SIG-M5 (cell line): Measurements from ENCODE around the gene PCDHGA7.
"Not testable (repeated sequence)": the region's sequence is repeated elsewhere in the genome, so short reads cannot be mapped to it uniquely, and the experiment has no call there.

Experiments used
- DNase-seq: peaks from one replicate; lab custom pipeline; 2025; lab: John Stamatoyannopoulos, UW

PCDHGA7 gene

DNA sequence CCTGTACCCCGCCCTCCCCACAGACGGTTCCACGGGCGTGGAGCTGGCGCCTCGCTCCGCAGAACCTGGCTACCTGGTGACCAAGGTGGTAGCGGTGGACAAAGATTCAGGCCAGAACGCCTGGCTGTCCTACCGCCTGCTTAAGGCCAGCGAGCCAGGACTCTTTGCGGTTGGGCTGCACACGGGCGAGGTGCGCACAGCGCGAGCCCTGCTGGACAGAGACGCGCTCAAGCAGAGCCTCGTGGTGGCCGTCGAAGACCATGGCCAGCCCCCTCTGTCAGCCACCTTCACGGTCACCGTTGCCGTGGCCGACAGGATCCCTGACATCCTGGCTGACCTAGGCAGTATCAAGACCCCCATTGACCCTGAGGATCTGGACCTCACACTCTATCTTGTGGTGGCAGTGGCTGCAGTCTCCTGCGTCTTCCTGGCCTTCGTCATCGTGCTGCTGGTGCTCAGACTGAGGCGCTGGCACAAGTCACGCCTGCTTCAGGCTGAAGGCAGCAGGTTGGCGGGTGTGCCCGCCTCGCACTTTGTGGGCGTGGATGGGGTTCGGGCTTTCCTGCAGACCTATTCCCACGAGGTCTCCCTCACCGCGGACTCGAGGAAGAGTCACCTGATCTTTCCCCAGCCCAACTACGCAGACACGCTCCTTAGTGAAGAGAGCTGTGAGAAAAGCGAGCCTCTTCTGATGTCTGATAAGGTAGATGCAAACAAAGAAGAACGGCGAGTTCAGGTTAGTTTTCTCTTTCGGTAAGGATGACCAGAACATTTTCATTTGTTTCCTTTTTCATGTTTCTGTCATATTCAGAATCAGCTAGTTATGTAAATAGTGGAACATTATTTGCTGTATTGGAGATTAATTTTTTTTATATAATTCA, 16.3 kb upstream of the PCDHGA7 start:
- DNase-seq, result no peak

DNA sequence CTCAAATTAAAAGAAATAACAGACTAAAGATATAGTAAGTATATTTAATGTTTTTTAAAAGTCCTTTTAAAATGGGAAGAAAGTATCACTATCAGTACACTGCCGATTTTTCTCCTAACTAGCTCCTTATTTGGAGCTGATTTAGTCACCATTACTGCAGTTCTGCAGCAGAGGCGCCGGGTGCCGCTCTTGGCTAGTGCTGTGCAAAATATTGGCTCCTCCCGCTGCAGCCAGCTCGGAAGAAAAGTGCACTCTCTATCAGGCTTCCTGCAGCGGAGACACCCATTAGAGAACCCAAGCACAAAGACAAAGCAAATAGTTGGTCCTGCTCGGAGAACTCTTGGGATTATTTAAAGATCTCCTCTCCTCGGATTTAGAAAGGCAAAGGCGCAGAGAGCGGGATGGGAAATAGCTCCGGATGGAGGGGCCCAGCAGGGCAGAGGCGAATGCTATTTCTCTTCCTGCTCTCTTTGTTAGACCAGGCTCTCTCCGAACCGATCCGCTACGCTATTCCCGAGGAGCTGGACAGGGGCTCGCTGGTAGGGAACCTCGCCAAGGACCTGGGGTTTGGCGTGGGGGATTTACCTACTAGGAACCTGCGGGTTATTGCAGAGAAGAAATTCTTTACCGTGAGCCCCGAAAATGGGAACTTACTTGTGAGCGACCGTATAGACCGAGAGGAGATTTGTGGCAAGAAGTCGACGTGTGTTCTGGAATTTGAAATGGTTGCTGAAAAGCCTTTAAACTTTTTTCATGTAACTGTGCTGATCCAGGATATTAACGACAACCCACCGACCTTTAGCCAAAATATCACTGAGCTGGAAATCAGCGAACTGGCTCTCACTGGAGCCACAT, 12.3 kb upstream of the PCDHGA7 start, which contains the start of gene PCDHGB3:
Gene PCDHGB3, plus strand, starts transcription at position 249 of the 855 bp plus-strand sequence. Its CDS starts 153 bp downstream, at position 402.
- DNase-seq, result no peak

DNA sequence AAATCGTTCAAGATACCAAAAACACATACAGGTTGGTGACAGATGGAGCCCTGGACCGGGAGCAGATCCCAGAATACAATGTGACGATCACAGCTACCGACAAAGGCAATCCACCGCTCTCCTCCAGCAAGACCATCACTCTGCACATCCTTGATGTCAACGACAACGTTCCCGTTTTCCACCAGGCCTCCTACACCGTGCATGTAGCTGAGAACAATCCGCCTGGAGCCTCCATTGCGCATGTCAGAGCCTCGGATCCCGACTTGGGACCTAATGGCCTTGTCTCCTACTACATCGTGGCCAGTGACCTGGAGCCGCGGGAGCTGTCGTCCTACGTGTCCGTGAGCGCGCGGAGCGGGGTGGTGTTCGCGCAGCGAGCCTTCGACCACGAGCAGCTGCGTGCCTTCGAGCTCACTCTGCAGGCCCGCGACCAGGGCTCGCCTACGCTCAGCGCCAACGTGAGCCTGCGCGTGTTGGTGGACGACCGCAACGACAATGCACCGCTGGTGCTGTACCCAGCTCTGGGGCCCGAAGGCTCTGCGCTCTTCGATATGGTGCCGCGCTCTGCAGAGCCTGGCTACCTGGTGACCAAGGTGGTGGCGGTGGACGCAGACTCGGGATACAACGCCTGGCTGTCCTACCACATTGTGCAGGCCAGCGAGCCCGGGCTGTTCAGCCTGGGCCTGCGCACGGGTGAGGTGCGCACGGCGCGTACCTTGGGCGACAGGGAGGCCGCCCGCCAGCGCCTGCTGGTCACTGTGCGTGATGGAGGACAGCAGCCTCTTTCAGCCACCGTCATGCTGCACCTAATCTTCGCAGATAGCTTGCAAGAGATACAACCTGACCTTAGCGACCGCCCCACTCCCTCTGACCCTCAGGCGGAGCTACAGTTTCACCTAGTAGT, 10.7 kb upstream of the PCDHGA7 start:
- DNase-seq, result no peak

DNA sequence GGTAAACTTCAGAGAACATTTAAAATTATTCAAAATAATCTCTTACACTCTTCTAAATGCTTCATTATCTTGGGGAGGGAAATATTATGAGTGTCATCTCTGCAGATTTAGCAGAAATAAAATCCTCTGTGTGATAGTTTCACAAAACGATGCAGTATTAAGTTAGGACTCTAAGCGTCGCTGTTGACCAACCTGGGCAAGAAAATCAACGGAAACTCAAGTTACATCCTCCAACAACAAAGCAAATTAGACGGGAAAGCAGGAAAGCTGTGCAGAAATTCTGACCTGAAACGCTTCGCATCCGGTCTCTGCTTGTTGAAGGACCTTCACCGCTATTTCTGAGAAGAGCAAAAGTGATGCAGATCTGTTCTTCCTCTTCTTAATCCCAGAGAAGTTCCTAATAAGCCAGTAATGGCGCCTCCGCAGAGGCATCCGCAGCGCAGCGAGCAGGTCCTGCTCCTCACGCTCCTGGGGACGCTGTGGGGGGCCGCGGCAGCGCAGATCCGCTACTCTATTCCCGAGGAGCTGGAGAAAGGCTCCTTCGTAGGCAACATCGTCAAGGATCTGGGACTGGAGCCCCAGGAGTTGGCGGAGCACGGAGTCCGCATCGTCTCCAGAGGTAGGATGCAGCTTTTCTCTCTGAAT, 8.7 kb upstream of the PCDHGA7 start, which contains the start of gene PCDHGA6:
Gene PCDHGA6, plus strand, starts transcription at position 219 of the 645 bp plus-strand sequence. Its CDS starts 193 bp downstream, at position 412.
- no peak for DNase-seq

DNA sequence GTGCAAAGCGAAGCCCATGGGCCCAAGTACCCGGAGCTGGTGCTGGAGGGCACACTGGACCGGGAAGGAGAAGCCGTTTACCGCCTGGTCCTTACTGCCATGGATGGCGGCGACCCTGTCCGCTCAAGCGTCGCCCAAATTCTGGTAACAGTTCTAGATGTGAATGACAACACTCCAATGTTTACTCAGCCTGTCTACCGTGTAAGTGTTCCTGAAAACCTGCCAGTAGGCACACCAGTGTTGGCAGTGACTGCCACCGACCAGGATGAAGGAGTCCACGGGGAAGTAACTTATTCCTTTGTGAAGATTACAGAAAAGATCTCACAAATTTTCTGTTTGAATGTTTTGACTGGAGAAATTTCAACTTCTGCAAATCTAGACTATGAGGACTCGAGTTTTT, 7.9 kb upstream of the PCDHGA7 start:
- DNase-seq, result no peak

DNA sequence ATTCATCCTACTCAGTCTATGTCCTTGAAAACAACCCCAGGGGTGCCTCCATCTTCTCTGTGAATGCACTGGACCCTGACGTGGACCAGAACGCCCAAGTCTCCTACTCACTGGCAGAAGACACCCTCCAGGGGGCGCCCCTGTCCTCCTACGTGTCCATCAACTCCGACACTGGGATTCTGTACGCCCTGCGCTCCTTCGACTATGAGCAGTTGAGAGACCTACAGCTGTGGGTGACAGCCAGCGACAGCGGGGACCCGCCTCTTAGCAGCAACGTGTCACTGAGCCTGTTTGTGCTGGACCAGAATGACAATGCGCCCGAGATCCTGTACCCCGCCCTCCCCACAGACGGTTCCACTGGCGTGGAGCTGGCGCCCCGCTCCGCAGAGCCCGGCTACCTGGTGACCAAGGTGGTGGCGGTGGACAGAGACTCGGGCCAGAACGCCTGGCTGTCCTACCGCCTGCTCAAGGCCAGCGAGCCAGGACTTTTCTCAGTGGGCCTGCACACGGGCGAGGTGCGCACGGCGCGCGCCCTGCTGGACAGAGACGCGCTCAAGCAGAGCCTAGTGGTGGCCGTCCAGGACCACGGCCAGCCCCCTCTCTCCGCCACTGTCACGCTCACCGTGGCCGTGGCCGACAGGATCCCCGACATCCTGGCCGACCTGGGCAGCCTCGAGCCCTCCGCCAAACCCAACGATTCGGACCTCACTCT, 6.9 kb upstream of the PCDHGA7 start:
- DNase-seq, result not testable (repeated sequence)

DNA sequence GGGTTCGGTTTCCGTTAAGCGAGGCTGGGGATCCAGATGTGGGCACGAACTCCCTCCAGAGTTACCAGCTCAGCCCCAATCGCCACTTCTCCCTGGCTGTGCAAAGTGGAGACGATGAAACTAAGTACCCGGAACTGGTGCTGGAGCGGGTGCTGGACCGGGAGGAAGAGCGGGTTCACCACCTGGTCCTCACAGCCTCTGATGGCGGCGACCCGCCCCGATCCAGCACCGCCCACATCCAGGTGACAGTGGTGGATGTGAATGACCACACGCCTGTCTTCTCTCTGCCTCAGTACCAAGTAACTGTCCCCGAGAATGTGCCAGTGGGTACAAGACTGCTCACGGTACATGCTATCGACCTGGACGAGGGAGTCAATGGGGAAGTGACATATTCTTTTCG, 803 bp downstream of the PCDHGA7 start:
- no peak for DNase-seq

DNA sequence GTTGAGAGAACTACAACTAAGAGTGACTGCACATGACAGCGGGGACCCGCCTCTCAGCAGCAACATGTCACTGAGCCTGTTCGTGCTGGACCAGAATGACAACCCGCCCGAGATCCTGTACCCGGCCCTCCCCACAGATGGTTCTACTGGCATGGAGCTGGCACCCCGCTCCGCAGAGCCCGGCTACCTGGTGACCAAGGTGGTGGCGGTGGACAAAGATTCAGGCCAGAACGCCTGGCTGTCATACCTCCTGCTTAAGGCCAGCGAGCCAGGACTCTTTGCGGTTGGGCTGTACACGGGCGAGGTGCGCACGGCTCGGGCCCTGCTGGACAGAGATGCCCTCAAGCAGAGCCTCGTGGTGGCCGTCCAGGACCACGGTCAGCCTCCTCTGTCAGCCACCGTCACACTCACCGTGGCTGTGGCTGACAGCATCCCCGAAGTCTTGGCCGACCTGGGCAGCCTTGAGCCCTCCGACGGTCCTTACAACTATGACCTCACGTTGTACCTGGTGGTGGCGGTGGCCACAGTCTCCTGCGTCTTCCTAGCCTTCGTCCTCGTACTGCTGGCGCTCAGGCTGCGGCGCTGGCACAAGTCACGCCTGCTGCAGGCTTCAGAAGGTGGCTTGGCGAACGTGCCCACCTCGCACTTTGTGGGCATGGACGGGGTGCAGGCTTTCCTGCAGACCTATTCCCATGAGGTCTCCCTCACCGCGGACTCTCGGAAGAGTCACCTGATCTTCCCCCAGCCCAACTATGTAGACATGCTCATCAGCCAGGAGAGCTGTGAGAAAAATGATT, 2.1 kb downstream of the PCDHGA7 start:
- DNase-seq, result no peak

DNA sequence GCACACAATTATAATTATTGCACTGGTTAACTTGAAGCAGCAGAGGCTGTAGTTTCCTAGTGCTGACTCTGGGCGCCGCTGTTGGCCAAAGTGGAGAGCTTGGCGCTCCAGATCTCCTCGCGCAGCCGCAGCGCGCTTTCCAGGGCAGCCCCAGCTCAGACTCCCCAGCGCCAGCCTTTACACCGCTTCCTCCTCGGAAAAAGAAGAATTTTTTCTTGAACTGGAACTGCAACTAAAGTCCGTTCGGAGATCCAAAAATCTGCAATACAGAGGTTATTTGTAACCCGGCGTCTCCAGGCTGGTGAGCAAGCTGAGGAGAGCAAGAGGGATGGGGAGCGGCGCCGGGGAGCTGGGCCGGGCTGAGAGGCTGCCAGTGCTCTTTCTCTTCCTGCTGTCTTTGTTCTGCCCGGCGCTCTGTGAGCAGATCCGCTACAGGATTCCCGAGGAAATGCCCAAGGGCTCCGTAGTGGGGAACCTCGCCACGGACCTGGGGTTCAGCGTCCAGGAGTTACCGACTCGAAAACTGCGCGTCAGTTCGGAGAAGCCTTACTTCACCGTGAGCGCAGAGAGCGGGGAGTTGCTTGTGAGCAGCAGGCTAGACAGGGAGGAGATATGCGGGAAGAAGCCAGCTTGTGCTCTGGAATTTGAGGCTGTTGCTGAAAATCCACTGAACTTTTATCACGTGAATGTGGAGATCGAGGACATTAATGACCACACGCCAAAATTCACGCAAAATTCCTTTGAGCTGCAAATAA, 5.2 kb downstream of the PCDHGA7 start, which contains the start of gene PCDHGB4:
Gene PCDHGB4, plus strand, starts transcription at position 142 of the 755 bp plus-strand sequence. Its CDS starts 187 bp downstream, at position 329.
- DNase-seq, result not testable (repeated sequence)

DNA sequence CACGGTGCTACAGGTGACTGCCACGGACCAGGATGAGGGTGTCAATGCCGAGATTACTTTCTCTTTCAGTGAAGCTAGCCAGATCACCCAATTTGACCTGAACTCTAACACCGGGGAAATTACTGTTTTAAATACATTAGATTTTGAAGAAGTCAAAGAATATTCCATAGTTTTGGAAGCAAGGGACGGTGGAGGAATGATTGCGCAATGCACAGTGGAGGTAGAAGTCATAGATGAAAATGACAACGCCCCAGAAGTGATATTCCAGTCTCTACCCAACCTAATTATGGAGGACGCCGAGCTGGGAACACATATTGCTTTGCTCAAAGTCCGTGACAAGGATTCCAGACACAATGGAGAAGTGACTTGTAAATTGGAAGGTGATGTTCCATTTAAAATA, 6.1 kb downstream of the PCDHGA7 start:
- no peak for DNase-seq

DNA sequence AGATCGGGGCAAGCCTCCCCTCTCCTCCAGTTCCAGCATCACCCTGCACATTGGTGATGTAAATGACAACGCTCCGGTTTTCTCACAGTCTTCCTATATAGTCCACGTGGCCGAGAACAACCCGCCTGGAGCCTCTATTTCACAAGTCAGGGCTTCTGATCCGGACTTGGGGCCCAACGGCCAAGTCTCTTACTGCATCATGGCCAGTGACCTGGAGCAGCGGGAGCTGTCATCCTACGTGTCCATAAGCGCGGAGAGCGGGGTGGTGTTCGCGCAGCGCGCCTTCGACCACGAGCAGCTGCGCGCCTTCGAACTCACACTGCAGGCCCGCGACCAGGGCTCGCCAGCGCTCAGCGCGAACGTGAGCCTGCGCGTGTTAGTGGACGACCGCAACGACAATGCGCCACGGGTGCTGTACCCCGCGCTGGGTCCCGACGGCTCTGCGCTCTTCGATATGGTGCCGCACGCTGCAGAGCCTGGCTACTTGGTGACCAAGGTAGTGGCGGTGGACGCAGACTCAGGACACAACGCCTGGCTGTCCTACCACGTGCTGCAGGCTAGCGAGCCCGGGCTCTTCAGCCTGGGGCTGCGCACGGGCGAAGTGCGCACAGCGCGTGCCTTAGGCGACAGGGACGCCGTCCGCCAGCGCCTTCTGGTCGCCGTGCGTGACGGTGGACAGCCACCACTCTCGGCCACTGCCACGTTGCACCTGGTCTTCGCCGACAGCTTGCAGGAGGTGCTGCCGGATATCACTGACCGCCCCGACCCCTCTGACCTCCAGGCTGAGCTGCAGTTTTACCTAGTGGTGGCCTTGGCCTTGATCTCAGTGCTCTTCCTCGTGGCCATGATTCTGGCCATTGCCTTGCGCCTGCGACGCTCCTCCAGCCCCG, 6.9 kb downstream of the PCDHGA7 start:
- no peak for DNase-seq

DNA sequence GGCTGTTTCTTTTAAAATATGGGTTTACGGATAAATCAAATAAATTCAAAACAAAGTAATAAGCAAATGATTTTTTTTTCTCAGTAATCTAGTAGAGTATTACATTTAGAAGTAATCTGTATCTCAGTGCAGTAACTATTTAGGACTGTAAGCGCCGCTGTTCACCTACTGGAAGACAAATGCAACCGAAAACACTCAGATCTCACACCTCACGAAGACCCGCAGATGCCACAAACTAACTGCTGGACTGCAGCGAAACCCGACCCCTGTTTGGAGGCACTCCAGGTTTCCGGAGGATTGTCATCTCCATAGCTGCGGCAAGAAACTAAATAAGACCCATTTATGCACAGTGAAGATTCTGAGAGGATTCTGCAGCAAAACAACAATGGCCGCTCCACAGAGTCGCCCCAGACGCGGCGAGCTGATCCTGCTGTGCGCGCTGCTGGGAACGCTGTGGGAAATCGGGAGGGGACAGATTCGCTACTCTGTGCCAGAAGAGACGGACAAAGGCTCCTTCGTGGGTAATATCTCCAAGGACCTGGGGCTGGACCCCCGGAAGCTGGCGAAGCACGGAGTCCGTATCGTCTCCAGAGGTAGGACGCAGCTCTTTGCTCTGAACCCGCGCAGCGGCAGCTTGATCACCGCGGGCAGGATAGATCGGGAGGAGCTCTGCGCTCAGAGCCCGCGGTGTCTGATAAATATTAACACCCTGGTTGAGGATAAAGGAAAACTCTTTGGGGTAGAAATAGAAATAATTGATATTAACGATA, 10.1 kb downstream of the PCDHGA7 start, which contains the start of gene PCDHGA8:
Gene PCDHGA8, plus strand, starts transcription at position 205 of the 770 bp plus-strand sequence. Its CDS starts 181 bp downstream, at position 386.
- DNase-seq, result no peak

DNA sequence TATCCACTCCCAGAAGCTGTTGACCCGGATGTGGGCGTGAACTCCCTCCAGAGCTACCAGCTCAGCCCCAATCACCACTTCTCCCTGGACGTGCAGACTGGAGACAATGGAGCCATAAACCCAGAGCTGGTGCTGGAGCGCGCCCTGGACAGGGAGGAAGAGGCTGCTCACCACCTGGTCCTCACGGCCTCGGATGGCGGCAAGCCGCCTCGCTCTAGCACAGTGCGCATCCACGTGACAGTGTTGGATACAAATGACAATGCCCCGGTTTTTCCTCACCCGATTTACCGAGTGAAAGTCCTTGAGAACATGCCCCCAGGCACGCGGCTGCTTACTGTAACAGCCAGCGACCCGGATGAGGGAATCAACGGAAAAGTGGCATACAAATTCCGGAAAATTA, 10.7 kb downstream of the PCDHGA7 start:
- DNase-seq, result no peak

DNA sequence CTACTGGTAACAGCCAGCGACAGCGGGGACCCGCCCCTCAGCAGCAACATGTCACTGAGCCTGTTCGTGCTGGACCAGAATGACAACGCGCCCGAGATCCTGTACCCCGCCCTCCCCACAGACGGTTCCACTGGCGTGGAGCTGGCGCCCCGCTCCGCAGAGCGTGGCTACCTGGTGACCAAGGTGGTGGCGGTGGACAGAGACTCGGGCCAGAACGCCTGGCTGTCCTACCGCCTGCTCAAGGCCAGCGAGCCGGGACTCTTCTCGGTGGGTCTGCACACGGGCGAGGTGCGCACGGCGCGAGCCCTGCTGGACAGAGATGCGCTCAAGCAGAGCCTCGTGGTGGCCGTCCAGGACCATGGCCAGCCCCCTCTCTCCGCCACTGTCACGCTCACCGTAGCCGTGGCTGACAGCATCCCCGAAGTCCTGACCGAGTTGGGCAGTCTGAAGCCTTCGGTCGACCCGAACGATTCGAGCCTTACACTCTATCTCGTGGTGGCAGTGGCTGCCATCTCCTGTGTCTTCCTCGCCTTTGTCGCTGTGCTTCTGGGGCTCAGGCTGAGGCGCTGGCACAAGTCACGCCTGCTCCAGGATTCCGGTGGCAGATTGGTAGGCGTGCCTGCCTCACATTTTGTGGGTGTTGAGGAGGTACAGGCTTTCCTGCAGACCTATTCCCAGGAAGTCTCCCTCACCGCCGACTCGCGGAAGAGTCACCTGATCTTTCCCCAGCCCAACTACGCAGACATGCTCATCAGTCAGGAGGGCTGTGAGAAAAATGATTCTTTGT, 12.1 kb downstream of the PCDHGA7 start:
- not testable (repeated sequence) for DNase-seq

DNA sequence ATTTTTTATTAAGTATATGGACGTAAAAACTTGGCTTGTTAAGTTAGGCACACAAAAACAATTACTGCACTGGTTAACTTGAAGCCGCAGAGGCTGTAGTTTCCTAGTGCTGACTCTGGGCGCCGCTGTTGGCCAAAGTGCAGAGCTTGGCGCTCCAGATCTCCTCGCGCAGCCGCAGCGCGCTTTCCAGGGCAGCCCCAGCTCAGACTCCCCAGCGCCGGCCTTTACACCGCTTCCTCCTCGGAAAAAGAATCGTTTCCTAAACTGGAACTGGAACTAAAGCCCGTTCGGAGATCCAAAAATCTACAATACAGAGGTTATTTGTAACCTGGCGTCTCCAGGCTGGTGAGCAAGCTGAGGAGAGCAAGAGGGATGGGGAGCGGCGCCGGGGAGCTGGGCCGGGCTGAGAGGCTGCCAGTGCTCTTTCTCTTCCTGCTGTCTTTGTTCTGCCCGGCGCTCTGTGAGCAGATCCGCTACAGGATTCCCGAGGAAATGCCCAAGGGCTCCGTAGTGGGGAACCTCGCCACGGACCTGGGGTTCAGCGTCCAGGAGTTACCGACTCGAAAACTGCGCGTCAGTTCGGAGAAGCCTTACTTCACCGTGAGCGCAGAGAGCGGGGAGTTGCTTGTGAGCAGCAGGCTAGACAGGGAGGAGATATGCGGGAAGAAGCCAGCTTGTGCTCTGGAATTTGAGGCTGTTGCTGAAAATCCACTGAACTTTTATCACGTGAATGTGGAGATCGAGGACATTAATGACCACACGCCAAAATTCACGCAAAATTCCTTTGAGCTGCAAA, 15.4 kb downstream of the PCDHGA7 start, which contains the start of gene PCDHGB5:
Gene PCDHGB5, plus strand, starts transcription at position 192 of the 796 bp plus-strand sequence. Its CDS starts 181 bp downstream, at position 373.
- DNase-seq, result not testable (repeated sequence)
